ENCODE results near the gene KIF2C. TPM values are rescaled to one million over a fixed set of nuclear protein-coding genes. Genes with fewer than 3 reads are reported as not detected.
"Not testable (repeated sequence)": the region's sequence is repeated elsewhere in the genome, so short reads cannot be mapped to it uniquely, and the experiment has no call there.

The KIF2C gene
- total RNA-seq, 2 donors from 2014 or later: 42.0 to 72.7 TPM

DNA sequence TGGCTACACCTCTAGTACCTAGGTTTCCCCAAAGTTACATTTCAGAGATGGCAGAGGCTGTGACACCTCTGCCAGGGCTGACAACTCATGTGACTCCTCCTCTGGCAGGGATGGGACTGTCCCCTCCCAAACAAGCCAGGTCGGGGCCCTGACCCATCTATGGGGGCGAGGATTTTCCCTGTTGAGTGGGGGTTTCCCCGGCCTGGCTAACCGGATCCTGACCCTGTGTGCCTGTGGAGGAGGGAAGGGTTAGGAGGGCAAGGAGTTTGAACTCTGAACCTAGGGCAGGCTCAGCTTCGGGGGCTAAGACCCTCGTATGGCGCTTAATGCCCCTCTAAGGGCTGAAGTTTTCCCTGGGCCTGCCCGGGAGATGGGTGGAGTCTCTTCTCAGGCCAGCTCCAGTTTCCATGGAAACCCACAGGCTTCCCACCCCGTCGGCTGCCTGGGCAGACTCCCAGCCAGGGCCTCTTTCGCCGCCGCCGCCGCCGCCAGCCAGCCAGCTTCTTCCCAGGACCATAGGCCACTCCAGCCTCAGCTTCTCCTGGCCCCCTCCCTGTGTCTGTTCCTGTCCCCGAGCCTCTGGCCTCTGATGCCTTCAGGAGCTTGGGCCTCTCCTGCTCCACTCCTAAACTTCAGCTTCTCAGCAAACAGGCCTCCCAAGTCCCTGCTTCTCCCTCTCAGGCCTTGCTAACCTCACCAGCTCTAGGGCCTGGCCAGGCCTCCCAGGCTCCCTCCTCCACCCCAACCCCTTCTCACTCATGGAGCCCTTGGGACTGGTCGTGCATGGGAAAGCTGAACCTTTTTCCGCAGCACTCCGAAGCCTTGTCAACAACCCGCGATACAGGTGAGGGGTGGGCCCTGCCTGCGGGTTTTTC is 68.7 kb downstream of the KIF2C start, which contains the start of gene BTBD19:
Gene BTBD19, plus strand, starts transcription at position 461 of the 875 bp plus-strand sequence. Its CDS starts 298 bp downstream, at position 759.
- Histone ChIP-seq H3K36me3 (ENCODE audit: control insufficient read depth, insufficient read depth, low read length) (peaks cover 22% of the 10 kb centered on the region), H3K27ac (ENCODE audit: low read depth, low read length) (peak within 1 kb of the TSS; percentile 87), H3K27me3 (ENCODE audit: control insufficient read depth, insufficient read depth, low read length, poor library complexity, severe bottlenecking) (no peaks in the 10 kb centered on the region), H3K9ac (ENCODE audit: extremely low read depth, low read length, poor library complexity, severe bottlenecking) (peak within 1 kb of the TSS; percentile 59), H3K9me3 (ENCODE audit: control insufficient read depth, low read length) (no peaks in the 10 kb centered on the region), H3K4me1 (ENCODE audit: control insufficient read depth, insufficient read depth, low read length) (peaks cover 32% of the 10 kb centered on the region), H3K4me3 (ENCODE audit: low read length) (peak within 1 kb of the TSS; percentile 67)
- peak within 1 kb of the TSS; percentile 99 for H3K27ac Mint-ChIP-seq
- H3K4me3 Mint-ChIP-seq: peak within 1 kb of the TSS; percentile 51
- WGBS, 2 experiments (ENCODE audit: insufficient coverage in 1 of 2, insufficient read length in 1 of 2): 37 to 43% methylated on average over 18 to 23 of the region's 23 CpGs
- peak; percentile 94 for DNase-seq
- peaks cover 9% of the 10 kb centered on the region for H3K36me3 Mint-ChIP-seq (ENCODE audit: low read depth)
- TF ChIP-seq, protein P1, sequence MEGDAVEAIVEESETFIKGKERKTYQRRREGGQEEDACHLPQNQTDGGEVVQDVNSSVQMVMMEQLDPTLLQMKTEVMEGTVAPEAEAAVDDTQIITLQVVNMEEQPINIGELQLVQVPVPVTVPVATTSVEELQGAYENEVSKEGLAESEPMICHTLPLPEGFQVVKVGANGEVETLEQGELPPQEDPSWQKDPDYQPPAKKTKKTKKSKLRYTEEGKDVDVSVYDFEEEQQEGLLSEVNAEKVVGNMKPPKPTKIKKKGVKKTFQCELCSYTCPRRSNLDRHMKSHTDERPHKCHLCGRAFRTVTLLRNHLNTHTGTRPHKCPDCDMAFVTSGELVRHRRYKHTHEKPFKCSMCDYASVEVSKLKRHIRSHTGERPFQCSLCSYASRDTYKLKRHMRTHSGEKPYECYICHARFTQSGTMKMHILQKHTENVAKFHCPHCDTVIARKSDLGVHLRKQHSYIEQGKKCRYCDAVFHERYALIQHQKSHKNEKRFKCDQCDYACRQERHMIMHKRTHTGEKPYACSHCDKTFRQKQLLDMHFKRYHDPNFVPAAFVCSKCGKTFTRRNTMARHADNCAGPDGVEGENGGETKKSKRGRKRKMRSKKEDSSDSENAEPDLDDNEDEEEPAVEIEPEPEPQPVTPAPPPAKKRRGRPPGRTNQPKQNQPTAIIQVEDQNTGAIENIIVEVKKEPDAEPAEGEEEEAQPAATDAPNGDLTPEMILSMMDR (conservative IDR thresholded peaks at IDR 0.05): no peak
- peaks cover 33% of the 10 kb centered on the region for H3K4me1 Mint-ChIP-seq
- H3K27me3 Mint-ChIP-seq (ENCODE audit: insufficient read depth): peaks cover 5% of the 10 kb centered on the region
- no peaks in the 10 kb centered on the region for H3K9me3 Mint-ChIP-seq

DNA sequence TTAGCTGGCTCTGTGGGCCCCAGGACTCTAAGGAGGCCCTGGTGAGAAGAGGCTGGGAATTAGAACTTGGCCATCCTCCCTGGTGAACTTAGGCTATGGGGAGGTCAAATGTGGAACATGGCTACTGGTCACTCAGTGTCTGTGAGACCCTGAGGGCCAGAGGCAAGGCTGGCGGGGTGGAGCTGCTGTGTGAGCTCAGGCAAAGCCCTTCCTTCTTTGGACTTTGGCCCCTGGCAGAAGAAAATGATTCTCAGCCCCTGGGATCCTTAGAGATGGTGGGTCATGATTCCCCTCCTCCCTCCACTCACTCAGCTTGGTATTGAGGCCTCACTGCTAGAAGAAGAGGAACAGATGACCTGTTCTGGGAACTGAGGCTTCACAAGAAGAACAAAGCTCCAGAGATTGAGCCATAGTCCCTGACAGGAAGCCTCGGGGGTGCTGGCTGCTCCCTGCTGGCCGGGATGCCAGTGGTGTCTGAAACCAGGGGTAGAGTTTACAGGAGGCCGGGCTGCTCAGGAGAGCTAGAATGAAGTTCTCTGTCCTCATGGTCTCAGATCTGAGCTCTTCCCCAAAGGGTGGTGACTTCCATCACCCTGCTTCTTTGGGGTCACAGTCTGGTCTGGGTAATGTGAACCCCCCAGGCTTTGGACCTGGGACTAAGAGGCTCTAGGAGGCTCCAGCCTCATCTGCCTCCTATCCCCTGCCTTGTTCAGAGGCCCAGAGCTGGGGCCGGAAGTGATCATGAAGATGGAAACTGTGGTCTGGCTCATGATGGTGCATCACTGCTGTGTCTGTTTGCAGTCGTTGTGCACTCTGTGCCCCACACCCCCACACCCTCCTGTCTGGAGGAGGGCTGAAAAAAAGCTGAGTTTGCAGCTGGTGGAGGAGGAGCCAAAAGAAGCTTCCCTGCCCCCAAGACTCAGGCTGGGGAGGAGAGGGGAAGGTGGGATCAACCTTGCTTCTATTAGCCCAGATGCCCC is 69.6 kb downstream of the KIF2C start:
- Histone ChIP-seq H3K36me3 (ENCODE audit: control insufficient read depth, insufficient read depth, low read length) (peaks cover 13% of the 10 kb centered on the region), H3K27me3 (ENCODE audit: control insufficient read depth, insufficient read depth, low read length, poor library complexity, severe bottlenecking) (no peaks in the 10 kb centered on the region), H3K4me1 (ENCODE audit: control insufficient read depth, insufficient read depth, low read length) (peaks cover 32% of the 10 kb centered on the region), H3K9ac (ENCODE audit: extremely low read depth, low read length, poor library complexity, severe bottlenecking) (peak overlapping the region; percentile 59), H3K27ac (ENCODE audit: low read depth, low read length) (peak overlapping the region; percentile 87), H3K4me3 (ENCODE audit: low read length) (peak overlapping the region; percentile 67), H3K9me3 (ENCODE audit: control insufficient read depth, low read length) (no peaks in the 10 kb centered on the region)
- DNase-seq: peak; percentile 67
- Mint-ChIP-seq H3K9me3 (no peaks in the 10 kb centered on the region), H3K4me3 (peak overlapping the region; percentile 51), H3K27ac (peak overlapping the region; percentile 99), H3K4me1 (peaks cover 33% of the 10 kb centered on the region), H3K27me3 (ENCODE audit: insufficient read depth) (peaks cover 5% of the 10 kb centered on the region), H3K36me3 (ENCODE audit: low read depth) (peaks cover 5% of the 10 kb centered on the region)
- 43 to 79% methylated on average over 1 to 5 of the region's 6 CpGs for WGBS, 2 experiments (ENCODE audit: insufficient coverage in 1 of 2, insufficient read length in 1 of 2)
- TF ChIP-seq, protein P1 (conservative IDR thresholded peaks at IDR 0.05): no peak

DNA sequence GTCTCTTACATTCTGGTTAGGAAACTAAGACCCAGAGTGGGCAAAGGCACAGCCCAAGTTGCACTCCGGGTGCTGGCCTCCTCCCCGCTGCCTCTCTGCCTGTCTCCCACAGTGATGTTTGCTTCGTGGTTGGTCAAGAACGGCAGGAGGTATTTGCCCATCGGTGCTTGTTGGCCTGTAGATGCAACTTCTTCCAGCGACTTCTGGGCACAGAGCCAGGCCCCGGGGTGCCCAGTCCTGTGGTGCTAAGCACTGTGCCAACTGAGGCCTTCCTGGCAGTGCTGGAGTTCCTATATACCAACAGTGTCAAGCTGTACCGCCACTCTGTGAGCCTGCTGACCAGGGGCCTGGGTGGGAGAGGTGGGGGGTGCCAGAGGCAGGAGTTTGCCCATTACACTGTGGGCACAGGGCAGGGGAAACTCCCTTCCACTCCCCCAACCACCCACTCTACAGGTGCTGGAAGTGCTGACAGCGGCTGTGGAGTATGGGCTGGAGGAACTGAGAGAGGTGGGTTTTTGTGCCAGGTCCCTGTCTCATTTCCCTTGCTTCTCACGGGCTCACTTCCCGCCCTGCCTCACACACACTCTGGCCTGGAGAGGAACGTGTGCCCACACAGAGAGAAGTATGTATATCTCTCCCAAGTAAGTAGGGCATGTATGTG is 70.6 kb downstream of the KIF2C start:
- peaks cover 6% of the 10 kb centered on the region for H3K36me3 Mint-ChIP-seq (ENCODE audit: low read depth)
- H3K9me3 Mint-ChIP-seq: no peaks in the 10 kb centered on the region
- peaks cover 5% of the 10 kb centered on the region for H3K27me3 Mint-ChIP-seq (ENCODE audit: insufficient read depth)
- Histone ChIP-seq H3K36me3 (ENCODE audit: control insufficient read depth, insufficient read depth, low read length) (peaks cover 7% of the 10 kb centered on the region), H3K27me3 (ENCODE audit: control insufficient read depth, insufficient read depth, low read length, poor library complexity, severe bottlenecking) (no peaks in the 10 kb centered on the region), H3K9me3 (ENCODE audit: control insufficient read depth, low read length) (no peaks in the 10 kb centered on the region), H3K27ac (ENCODE audit: low read depth, low read length) (no peak overlapping the region), H3K4me3 (ENCODE audit: low read length) (no peak overlapping the region), H3K4me1 (ENCODE audit: control insufficient read depth, insufficient read depth, low read length) (peaks cover 32% of the 10 kb centered on the region), H3K9ac (ENCODE audit: extremely low read depth, low read length, poor library complexity, severe bottlenecking) (no peak overlapping the region)
- WGBS, 2 experiments (ENCODE audit: insufficient coverage in 1 of 2, insufficient read length in 1 of 2): 90 to 94% methylated on average over 5 to 12 of the region's 12 CpGs
- H3K27ac Mint-ChIP-seq: no peak overlapping the region
- H3K4me3 Mint-ChIP-seq: no peak overlapping the region
- TF ChIP-seq, protein P1 (conservative IDR thresholded peaks at IDR 0.05): no peak
- peaks cover 38% of the 10 kb centered on the region for H3K4me1 Mint-ChIP-seq
- DNase-seq: peak; percentile 41

DNA sequence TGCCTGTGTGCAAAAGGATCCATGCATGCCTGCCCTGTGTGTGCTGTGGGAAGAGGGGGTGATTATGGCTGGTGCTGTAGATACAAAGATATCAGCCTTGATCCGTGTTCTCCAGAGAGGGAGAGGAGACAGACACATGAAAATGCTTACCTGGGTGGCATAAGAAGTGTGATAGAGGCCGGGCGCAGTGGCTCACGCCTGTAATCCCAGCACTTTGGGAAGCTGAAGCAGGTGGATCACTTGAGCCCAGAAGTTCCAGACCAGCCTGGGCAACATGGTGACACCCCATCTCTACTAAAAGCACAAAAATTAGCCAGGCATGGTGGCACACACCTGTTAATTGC is 71.1 kb downstream of the KIF2C start:
- H3K9ac ChIP-seq (ENCODE audit: extremely low read depth, low read length, poor library complexity, severe bottlenecking); H3K36me3 ChIP-seq (ENCODE audit: control insufficient read depth, insufficient read depth, low read length); H3K4me3 ChIP-seq (ENCODE audit: low read length); H3K27me3 ChIP-seq (ENCODE audit: control insufficient read depth, insufficient read depth, low read length, poor library complexity, severe bottlenecking); H3K36me3 Mint-ChIP-seq (ENCODE audit: low read depth); H3K4me3 Mint-ChIP-seq; H3K27me3 Mint-ChIP-seq (ENCODE audit: insufficient read depth); H3K9me3 Mint-ChIP-seq; H3K9me3 ChIP-seq (ENCODE audit: control insufficient read depth, low read length); H3K27ac ChIP-seq (ENCODE audit: low read depth, low read length); H3K27ac Mint-ChIP-seq; DNase-seq: not testable (repeated sequence)
- peaks cover 43% of the 10 kb centered on the region for H3K4me1 Mint-ChIP-seq
- peaks cover 32% of the 10 kb centered on the region for H3K4me1 ChIP-seq (ENCODE audit: control insufficient read depth, insufficient read depth, low read length)
- WGBS, 2 experiments (ENCODE audit: insufficient coverage in 1 of 2, insufficient read length in 1 of 2): 86 to 93% methylated on average over 3 to 4 of the region's 4 CpGs

Data from endodermal cell (in vitro differentiated cells).